UCSD-AML1 (cell line): ENCODE data around the gene JOSD1.

Experiments
- DNase-seq: peaks from one replicate; lab custom pipeline; 2025; ENCODE audit not compliant: unreplicated experiment; lab: John Stamatoyannopoulos, UW

JOSD1 gene

DNA sequence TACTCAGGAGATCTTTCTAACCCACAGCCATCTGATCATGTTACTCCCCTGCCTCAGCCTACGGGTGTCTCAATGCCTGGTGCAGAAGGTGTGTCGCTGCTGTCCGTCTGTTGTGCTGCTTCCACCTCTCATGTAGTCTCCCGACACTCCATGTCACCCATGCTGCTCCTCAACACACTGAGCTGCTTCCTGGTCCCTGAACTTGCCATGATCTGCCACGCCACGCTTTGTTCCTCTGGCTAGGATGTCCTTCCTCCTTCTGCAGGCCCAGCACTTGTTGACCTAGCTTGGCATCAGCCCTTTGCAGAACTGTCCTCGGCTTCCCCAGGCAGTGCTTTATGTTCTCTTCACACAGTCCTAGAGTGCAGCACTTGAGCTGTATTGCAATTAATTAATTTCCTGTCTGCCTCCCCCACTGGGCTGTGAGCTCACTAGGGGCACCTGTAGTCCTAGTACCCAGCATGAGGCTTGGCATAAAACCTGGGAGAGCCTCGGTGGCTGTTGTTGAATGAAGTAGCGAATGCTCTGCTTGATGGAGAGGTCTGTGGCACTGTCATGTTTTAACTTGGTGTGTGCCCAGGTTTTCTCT is 14.5 kb upstream of the JOSD1 start:
- DNase-seq, result no peak

DNA sequence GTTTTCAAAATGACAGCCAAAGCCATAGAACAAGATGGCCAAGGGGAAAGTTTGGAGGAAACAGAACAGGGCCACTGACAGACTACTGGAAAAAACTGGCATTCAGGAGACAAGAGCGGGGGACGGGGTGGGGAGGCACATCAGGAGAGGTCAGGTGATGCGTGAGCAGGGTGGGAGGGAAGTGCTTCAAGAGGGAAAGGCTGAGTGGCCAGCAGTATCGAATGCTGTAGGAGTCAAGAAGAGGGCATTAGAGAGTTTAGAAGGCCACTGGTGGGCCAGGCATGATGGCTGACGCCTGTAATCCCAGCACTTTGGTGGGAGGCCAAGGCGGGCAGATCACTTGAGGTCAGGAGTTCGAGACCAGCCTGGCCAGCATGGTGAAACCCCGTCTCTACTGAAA is 13.2 kb upstream of the JOSD1 start:
- DNase-seq, result no peak

DNA sequence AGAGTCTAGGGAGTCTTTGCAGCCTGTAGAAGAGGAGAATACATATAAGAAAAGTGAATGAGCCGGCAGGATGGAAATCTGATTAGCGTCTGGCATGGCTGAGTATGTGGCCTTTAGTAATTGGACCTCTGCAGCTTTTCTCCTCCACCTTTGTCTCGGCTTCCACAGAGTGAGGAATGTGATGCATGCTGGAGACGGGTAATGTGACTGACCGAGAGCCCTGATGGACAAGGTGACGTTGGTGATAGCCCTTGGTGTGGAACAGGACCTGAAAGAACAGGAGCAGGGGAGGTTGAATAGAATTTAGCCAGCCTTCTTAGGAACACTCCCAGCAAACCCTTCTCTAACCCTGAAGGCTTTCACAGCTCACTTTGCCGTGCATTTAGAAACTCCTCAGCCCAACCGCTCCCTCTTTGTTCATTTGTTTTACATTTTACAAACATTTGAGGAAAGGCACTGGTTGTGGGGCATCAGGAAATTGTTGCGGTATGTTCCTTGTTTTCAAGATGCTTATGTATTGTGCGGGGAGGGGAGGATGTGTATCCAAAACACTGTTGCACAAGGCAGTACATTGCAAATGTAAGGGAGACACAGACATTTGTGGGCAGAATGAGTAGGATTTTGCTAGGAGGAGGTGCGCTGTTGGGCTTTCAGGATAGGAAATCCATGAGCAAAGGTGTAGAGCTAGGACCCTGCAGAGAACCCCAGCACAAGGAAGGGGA is 11.9 kb upstream of the JOSD1 start:
- DNase-seq, result no peak

DNA sequence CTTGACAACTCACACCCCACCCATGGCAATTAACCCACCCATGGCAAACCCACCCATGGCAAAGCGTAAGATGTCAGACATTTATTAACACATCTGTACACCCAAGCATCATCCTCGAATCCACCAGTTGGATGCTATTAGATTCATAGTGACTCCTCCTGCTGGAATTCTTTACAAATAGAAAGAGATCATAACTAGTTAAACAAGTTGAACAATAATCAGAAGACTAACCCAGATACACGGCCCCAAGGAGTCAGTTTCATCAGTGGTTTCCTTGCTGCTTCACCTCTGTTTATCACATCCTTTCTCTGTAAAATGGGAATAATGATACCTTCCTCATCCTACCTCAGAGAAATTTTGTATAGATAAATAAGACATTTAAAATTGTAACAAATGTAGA is 10.1 kb upstream of the JOSD1 start:
- DNase-seq, result no peak

DNA sequence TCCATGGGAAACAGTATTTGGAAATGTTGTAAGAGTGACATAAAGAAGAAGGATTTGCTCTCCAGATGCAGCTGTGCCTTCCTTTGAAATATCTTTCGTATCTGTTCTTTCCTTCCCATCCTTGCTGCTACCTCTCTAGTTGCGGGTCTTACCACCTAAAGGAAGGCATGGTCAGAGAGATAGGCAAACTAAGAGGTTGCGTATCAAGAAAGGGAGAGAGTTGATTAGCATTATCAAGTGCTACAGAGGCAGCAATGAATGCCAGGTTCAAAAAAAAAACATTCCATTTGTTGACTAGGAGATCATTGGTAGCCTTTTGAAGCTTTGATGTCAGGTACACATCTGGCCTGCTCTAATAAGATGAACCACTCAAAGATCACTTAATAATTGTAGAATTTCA is 9.6 kb upstream of the JOSD1 start:
- no peak for DNase-seq

DNA sequence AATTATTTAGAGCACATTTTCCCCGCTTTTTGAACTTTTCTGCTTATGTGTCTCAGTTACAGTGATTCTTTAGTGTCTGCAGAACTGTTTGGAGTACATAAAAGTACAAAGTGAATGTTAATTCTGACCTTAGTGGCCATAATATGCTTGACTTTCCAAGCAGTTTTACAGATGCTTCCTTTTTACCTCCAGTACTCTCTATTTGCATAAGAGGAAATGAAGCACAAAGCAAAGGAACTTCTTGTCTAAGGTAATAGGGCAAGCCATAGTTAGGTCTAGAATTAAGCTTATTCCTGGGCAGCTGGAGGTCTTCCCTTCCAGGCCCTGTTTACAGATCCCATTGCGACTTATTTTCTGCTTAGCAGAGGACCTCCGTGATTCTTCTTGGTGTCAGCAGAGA is 8.6 kb upstream of the JOSD1 start:
- DNase-seq, result no peak

DNA sequence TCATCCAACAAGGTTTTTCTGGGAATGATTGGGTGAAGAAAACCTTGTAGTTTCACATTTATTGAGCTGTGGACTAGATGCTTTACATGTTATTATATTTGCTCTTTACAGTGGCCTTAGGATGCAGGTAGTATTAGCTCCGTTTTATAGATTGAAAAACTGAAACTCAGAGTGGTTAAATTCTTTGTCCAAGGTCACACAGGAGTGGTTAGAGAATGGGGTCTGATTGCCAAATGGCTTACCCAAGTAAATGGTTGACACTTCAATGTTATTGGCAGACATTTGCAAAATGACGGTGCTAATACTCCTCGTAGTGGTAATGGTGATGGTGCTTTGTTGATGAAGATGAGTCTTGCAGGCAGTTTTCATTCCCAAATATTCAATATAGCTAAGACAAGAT is 7.2 kb upstream of the JOSD1 start:
- no peak for DNase-seq

DNA sequence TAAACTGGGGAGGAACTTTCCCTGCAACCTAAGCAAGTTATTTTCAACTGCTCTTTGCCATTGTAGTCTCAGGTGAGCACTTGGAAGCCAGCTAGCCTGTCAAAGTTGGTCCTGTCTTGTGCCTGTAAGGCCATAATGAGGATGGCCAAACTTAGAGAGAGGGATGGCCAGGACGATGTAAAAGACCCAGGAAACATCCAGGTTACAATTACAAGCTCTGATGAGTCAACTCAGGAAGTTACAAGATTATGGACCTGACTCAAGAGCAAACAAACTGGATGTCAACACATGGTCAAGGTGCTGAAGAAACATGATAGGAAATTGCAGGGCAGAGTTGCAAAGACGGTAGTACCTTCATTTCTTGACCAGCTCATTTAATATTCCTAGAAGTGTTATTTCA is 6.6 kb upstream of the JOSD1 start:
- DNase-seq, result no peak

DNA sequence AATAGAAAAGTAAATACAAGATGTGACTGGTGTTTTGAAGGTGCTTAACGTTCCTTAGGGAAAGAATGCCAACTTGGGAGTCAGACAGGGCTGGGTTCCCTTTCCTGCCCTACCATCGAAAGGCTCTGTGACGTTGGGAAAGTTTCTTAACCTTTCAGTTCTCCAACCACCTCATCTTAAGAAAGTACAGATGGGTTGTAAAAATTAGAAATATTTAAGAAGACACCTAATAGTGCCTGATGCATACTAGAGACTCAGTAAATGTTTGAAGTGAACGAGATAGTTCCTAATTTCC is 6.1 kb upstream of the JOSD1 start:
- no peak for DNase-seq

DNA sequence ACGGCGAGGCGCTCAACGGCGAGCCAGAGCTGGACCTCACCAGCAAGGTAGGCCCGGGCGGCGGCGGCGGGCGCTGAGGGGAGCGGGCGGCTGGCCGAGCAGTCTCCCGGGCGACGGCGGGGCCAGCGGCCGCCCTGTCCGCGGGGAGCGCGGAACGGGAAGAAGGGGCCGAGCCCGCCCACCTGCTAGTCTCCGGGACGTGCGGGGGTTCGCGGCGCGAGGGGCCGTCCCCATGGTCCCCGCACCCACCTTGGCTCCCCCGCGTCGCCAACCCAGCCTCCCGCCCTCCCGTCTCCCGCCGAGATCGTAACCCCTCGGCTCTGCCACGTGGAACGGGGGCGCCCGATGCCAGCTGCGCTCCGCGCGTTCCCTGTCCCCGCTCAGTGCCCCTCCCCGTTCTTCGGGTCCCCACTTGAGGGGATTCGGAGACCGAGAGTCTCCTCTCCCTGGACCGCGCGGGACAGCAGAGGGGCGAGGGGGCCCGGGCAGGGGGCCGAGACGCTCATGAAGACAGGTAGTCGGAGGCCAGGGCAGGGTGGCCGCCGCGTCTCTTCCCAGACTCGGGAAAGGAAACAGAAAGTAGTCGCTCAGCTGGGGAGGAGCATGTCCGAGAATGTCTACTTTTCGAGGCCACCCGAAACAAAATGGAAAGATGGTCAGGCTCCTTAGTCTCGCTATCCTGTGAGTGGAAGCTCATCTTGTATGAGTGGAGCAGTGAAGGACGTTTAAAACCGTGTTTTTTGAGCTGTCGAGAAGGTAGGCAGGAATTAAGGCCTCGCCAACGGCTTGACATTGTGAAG is 5.6 kb upstream of the JOSD1 start:
- DNase-seq, result no peak

DNA sequence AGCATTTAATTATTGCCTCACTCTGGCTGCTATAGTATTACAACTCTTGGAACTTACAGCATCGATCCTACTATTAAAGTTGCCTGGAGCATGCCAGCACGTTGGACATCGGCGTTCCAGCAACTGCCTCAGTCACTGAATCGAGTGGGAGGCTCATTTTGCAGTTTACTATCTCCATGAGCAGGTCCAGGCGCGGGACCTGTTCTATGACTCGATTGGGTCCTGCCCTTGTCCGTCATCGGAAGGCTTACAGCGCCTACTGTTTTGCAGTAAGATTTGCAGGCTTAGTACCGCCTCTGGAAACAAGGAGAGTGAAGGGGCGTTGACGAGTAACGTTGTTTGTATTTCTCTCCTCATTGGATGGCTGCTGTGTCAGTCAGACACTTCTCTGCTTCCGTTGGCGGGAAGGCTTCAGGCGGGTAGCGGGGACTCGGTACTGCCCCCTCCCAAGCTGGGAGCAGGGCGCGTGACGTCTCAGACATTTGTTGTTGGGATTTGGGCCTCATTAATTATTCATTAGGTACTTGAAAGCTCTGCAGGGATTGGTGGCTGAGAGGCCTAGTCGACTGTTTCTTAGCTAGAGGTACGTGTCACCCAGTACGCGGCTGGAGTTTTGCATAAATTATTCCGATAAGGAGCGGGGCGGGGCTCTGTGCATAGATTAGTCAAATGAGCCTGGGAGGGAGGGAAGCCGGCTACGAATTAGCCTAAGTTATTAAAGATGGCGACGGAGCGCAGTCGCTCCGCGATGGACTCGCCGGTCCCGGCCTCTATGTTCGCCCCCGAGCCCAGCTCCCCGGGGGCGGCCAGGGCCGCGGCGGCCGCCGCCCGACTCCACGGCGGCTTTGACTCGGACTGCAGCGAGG is 4.7 kb upstream of the JOSD1 start, which contains the start of gene GTPBP1:
Gene GTPBP1, plus strand, starts transcription at position 710 of the 866 bp plus-strand sequence. Its CDS starts 12 bp downstream, at position 722.
- peak; percentile 96 for DNase-seq

DNA sequence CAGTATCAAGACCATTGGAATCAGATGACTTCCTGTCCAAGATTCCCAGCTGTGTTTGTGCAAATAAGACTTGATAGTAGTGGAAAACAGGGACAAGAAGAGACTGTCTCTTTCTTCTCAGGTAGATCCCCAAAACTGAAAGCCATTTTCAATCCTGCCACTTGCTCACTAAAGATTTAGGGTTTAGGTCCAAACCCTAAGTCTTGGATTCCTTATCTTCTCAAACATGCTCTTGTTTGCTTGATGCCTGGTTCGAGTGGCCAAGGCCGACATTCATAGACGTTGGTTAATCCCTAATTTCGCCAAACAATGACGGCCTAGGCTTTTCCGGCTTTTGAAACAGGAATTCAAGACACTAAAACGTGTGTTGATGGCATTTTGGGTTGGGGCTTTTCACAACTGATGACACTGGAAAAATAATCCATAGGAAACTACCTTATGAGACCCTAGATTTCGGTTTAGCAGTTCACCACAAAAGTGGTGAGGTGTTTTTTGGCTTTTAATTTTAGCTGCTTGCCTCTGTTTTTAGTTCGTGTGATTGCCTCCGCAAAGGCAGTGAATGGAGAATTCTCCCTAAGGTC is 4.0 kb upstream of the JOSD1 start:
- DNase-seq, result no peak

DNA sequence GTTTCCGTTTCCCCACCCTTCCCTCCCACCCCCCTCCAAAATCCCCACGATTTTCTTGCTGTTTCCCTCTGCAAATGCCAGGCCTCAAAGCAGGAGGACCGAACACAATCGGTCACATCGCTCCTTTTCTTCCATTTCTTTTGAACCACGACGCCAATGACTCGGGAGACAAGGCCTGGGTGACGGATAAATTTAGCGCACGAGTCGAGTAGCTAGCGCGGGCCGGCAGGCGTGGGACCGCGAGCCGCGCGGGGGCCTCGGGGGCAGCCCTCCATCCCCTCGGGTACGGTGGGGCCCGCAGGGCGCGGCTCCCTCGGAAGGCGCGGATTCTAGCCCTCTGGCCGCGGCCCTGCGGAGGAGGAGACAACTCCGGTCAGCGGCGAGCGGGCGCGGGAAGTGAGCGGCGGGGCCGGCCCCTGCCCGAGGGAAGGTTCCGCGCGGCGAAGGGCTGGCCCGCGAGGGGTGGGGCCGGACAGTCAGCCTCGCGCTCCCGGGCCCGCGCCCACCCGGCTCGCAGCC is 414 bp downstream of the JOSD1 start:
- DNase-seq, result no peak

DNA sequence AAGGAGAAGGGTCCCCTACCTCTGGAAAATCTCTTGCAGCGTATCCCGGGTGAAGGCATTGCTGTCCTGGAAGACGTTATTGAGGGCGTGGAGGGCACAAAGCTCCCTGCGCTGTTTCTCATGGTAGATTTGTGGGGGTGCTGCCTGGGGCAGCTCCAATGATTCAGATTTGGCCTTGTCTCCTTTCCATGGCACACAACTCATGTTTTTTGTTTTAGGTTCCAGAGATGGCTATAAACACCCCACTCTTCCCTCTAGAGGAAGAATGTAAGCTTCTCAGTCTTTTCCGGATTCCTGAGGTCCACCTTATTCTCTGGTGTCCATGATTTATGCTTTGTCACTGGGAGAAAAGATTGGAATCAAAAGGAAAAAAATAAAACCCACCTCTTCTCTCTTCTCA is 959 bp downstream of the JOSD1 start:
- no peak for DNase-seq

DNA sequence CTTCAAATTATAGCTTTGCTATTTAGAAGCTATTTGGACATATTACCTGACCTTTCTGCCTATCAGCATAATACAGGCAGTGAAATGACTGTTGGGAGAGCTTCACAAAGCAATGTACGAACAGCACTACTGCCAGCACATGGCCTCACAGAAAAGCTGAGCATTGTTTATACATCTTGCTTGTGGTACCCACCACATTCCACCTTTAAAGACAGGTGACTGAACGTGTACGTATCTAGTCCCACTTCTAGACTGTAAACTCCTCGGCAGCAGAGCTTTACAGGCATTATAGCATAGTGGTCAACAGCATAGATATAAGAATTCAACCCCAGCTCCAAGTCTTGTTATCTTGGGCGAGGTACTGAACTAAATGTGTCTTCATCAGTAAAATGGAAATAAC is 1.6 kb downstream of the JOSD1 start:
- no peak for DNase-seq

DNA sequence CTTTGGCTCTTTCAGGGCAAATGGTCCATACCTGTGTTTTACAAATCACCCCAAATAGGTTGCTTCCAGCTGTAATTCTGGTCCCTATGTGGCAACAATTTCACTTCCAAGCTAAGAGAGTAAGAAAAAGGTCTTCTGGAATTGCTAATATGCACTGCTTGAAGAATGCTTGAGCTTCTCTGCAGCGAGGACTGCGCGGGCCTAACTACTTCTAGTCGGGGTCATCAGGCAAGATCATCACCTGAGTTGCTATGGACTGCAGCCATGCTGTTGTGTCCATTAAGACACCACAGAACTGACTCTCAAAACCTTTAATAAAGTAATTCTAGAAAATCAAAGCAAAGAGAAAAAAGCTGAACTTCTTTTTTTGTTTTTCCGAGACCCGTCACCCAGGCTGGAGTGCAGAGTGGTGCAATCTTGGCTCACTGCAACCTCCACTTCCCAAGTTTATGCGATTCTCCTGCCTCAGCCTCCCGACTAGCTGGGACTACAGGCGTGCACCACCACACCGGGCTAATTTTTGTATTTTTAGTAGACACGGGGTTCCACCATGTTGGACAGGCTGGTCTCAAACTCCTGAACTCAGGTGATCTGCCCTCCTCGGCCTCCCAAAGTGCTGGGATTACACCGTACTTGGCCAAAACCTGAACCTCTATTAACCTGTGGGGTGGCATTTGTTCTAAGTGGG is 2.2 kb downstream of the JOSD1 start:
- no peak for DNase-seq

DNA sequence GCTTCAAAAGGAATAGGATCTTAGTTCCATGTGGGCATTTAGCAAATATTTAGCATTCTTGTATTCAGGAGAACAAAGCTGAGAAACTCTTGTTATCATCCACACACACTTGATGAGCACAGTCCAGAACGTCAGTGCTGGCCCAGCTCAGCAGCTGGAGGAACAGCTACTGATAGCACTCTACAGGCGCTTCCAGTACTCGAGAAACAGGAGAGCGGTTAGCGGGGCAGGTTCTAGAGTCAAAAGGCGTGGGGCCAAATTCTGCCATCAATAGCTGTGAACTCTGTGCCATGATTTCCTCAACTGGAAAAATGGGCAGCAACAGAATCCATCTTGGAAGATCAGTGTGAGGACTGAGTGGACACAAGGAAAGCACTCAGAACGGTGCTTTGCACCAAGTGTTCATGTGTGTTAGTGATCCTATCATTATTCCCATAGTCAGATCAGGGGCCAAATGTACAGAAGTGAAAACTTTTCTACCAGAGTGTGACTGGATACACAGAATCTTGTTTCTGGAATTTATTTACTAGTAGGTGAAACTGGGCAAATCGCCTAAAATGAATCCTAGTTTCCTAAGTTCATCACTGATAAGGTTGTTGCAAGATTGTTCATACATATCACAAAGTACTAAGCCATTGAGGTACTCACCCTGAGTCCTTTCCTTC is 3.2 kb downstream of the JOSD1 start:
- DNase-seq, result no peak

DNA sequence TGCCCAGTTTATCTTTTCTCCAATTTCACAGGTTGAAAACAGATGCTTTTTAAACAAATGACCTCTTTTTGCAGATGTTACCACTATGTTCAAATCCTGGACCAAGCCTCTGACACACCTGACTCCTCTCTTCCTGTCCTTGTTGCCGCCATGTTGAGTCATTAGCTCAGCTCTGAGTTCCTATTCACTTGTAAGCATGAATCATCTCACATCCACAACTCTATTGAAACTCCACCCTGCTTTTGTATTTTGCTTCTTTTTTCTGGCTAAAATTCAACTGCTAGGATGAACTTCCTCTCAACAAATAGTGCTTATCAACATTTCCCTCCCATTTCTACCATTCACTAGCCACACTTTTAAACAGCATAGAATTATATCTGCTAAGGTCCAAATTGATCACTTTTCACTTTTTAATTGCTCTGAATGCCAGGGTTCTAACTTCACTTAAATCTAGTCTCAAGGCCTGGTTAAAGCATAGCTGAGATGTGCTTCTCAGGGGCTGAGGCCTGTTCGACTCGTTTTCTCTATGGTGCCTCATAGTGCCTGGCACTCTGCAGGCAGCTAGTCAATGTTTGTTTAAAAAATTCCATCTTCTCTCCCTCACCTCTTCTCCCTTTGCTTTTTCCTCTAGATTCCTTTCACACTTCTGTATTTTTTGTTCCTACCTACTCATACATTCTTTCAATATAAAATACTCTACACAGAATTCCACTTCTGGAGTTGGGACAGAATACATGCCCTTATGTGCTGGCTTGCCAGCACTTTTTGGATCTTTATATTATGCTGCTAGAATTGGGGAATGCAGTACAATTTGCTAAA is 3.9 kb downstream of the JOSD1 start:
- DNase-seq, result no peak

DNA sequence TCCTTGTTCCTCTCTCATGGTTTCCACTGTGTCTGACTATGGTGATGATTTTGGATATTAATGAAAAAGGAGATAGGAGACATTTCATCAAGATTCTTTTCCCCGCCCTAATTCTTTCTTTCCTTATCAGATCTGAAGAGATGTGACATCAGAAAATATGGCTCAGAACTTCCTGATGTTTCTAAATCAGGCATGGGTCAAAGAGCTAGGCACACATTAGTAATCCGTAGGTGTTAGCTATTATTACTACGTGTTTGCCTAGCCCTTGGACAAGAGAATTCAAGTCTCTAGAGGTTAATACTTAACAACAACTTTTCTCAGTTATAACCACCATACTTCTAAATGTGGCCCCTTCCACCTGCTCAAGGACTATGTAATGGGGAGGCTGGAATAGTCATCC is 5.8 kb downstream of the JOSD1 start:
- no peak for DNase-seq
